IPS-20b (cell line): ENCODE measurements around the gene SIRT7.
A peak's percentile ranks its signal among the peaks of the same experiment; 100 is the strongest.

ENCODE experiments used
- H3K27ac ChIP-seq: one replicate; pipeline ENCODE4 v1.5.1; 2013; ENCODE audit warnings: low read length
- H3K27me3 ChIP-seq: 2 replicates; pipeline ENCODE4 v1.6.1; 2013; ENCODE audit warnings: mild to moderate bottlenecking, low read length, inconsistent platforms; ENCODE audit not compliant: insufficient read depth
- H3K36me3 ChIP-seq: 2 replicates; pipeline ENCODE4 v1.6.1; 2013; ENCODE audit warnings: low read depth, mild to moderate bottlenecking, inconsistent platforms, low read length, moderate library complexity; ENCODE audit not compliant: insufficient read depth
- H3K4me1 ChIP-seq: 2 replicates; pipeline ENCODE4 v1.6.1; 2013; ENCODE audit warnings: mild to moderate bottlenecking, control low read depth, inconsistent platforms, low read length, moderate library complexity; ENCODE audit not compliant: insufficient read depth
- H3K4me3 ChIP-seq: 2 replicates; pipeline ENCODE4 v1.5.1; 2013; ENCODE audit warnings: mild to moderate bottlenecking, low read length, inconsistent platforms
- H3K9ac ChIP-seq: 2 replicates; pipeline ENCODE4 v1.6.1; 2013; ENCODE audit warnings: low read depth, mild to moderate bottlenecking, inconsistent platforms, low read length, moderate library complexity
- H3K9me3 ChIP-seq: 2 replicates; pipeline ENCODE4 v1.6.1; 2013; ENCODE audit warnings: mild to moderate bottlenecking, low read depth, low read length, inconsistent platforms; ENCODE audit not compliant: insufficient read depth

Gene SIRT7

DNA sequence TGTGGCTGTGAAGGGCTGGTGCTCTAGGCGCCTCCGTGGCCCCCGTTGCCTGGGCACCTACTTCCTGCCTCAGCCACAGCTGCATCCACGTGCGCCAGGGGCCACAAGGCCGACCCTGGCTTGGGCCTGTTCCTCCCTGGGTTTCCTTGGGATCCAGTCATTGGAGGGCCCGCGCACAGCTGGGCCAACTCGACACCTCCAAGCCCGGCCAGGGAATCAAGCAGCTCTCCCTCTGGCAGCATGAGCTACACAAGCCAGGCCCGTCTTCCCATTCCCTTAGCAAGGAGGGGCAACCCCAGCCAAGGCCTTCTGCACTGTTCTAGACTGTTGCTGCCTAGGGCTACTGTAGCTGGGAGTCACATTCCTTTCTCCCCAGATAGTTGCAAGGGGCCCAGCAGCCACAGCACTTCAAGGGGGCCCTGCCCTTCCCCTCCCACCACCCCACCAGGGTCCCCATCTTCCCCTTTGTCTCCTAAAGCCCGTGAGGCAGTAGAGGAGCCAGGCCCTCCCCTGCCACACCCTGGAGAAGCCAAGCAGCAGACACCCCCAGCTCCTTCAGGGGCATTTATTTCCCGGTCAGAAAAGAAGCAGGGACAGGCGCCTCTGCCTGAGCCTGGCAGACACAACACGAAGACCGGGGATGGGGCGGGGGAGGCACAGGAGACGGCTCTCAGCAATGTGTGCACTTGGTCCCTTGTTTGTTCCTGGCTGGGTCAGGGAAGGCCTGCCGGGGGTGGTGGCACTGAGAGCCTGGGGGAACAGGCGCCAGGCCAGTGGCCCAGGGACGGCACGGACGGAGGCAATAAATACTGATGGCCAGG lies 50.6 kb downstream of the SIRT7 start:
- peak overlapping the region; percentile 45; the same call in 1 of the 2 replicates for H3K9ac ChIP-seq
- peaks cover 36% of the 10 kb centered on the region for H3K36me3 ChIP-seq
- no peaks in the 10 kb centered on the region for H3K9me3 ChIP-seq
- no peak overlapping the region for H3K4me3 ChIP-seq
- peak overlapping the region; percentile 28 for H3K27ac ChIP-seq
- H3K4me1 ChIP-seq: no peaks in the 10 kb centered on the region
- no peaks in the 10 kb centered on the region for H3K27me3 ChIP-seq

DNA sequence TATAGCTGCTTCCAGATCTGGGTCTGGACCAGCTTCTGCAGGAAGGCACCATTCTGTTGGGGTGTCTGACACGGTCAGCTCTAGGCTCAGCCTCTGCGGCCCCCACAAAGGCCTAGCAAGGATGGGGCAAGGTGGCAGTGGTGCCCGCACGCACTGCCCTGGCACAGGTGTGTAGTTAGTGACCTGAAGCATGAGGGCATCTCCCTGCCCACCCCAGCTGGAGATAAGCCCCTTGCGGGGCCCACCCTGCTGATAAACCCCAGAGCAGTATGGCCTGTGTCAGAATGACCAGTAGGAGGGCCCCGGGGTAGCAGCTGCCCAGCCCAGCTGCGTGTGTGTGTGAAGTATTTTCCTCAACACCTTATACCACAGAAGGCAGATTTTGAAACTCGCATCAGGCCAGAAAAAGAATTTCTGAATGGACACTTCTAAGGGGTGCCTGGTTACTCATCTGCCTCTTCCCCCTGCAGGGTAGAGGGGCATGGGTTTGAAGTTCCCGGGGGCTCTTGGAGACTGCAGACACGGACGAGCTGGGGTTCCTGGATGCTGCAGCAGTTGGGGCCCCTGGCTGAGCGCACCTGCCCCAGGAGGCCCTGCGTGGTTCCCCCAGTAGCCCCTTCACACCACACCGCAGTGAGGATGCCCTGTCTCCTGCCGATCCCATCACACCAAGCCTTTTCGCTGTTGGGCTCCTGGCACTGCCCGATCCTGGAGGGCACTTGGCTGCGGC lies 51.4 kb downstream of the SIRT7 start:
- Histone ChIP-seq H3K4me1 (no peaks in the 10 kb centered on the region), H3K9ac (peak overlapping the region; percentile 45; the same call in 1 of the 2 replicates), H3K4me3 (no peak overlapping the region), H3K9me3 (no peaks in the 10 kb centered on the region), H3K36me3 (peaks cover 36% of the 10 kb centered on the region), H3K27me3 (no peaks in the 10 kb centered on the region), H3K27ac (peak overlapping the region; percentile 28)

DNA sequence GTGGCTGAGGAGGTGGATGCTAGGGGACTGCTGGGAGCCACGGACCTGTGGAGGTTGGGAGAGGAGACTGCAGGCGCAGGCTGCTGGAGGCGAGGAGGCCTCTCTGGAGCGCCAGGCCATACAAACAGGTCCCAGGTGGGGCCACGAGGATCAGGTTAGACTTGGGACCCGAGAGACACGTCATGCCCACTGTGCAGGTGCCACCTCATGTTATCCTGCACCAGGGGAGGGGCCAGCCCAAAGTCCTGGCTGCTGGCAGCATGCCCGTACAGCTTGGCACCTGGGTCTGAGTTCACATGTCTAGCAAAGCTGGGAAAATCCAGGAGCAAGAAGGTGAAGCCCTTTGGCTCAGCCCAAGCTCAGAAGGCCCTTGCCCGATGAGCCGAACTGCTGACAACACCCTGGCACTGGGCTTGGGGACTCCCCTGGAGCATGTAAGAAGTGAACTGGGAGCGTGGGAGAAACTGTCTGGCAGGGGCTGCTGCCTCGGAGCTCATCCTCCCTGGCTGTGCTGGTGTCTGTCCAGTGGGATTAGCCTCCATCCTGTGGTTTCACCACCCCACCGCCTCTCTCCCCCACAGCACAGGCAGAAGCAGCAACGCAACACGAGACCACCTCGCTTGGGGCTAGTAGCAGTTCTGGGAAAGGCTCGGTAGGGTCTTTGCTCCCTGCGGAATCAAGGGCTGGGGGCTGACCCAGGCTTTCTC lies 52.1 kb downstream of the SIRT7 start:
- H3K9ac ChIP-seq: no peak overlapping the region
- no peaks in the 10 kb centered on the region for H3K4me1 ChIP-seq
- no peak overlapping the region for H3K4me3 ChIP-seq
- H3K27me3 ChIP-seq: no peaks in the 10 kb centered on the region
- H3K9me3 ChIP-seq: no peaks in the 10 kb centered on the region
- H3K36me3 ChIP-seq: peaks cover 36% of the 10 kb centered on the region
- H3K27ac ChIP-seq: no peak overlapping the region

DNA sequence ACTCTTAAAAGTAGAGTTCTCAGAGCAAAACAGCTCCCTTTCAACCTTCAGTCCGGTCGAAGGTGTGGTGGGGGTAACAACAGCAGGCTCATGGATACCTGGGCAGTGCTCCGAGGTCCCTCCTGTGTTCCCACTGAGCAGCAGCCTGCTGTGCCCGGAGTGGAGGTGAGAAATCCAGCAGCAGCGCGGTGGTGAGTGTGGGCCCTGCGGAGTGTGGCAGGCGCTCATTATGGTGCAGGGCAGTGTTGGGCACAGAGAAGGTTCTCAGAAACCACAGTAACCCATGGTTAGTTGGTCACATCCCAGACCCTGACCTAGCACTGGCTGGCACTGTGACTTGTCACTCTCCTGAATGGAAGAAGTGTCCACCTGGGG lies 52.6 kb downstream of the SIRT7 start:
- H3K9ac ChIP-seq: no peak overlapping the region
- H3K9me3 ChIP-seq: no peaks in the 10 kb centered on the region
- H3K4me3 ChIP-seq: no peak overlapping the region
- no peaks in the 10 kb centered on the region for H3K27me3 ChIP-seq
- no peak overlapping the region for H3K27ac ChIP-seq
- no peaks in the 10 kb centered on the region for H3K4me1 ChIP-seq
- peaks cover 36% of the 10 kb centered on the region for H3K36me3 ChIP-seq

DNA sequence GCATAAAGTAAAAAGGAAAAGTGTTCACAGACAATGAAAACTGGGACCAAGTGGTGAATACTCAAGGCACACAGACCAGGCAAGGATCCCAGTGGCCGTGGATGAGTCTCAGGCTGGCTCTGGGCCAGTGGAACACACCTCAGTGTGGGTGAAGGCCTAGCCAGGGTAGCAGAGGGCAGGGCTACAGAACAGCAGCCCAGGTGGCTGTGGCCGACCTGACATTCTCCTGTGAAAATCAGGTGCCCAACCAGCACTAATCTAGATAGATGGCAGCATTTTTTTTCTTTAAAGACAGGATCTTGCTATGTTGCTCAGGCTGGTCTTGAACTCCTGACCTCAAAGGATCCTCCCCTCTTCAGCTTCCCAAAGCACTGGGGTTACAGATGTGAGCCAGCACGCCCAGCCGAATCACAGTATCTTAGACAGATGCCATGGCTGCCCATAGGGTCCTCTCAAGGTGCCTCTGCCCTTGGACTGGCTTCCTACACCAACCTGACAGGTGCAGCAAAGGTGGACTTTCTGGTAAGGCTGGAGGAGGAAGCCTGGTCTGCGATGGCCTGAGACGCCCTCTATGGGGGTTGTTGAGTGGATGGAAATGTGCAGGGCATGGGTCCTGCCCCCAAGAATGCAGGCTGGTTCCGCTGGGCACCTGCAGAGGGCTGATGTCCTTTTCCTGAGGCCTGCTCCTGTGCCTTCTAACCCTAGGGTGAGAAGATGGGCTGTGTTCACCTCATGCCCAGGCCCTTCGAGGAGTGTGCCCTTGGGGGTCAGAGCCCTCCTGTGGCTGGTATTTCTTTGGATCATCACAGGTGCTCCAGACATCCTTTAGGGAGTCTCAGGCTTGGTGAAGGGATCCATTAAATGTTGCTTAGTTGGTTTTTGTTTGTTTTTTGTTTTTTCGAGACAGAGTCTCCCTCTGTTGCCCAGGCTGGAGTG lies 53.9 kb downstream of the SIRT7 start:
- H3K9me3 ChIP-seq: no peaks in the 10 kb centered on the region
- no peak overlapping the region for H3K27ac ChIP-seq
- 0 out of 2 replicates have a peak, but pooled peaks cover 4% of the 10 kb centered on the region for H3K4me1 ChIP-seq
- H3K27me3 ChIP-seq: no peaks in the 10 kb centered on the region
- peaks cover 35% of the 10 kb centered on the region for H3K36me3 ChIP-seq
- H3K9ac ChIP-seq: no peak overlapping the region
- no peak overlapping the region for H3K4me3 ChIP-seq

DNA sequence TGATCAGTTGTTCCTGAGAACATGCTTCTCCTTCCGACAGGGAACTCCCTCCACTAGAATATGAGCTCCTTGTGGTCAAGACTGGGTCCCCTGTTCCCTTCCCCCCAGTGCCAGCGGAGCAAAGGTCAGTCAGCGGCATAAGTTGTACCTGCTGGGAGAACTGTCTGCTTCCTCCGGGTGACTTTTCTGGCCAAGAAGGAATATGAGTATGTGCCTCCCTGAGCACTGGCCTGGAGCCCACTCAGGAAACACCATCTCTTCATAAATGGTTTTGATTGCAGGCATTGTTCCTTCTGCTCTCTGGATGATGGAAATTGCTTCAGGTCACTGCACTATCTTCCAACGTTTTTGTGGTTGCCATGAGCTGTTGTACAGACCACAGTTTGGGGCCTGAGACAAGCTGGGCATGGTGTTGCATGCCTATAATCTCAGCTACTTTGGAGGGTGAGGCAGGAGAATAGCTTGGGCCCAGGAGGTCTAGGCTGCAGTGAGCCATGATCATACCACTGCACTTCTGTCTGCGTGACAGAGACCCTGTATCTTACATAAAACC lies 54.8 kb downstream of the SIRT7 start:
- no peak overlapping the region for H3K4me3 ChIP-seq
- H3K9me3 ChIP-seq: no peaks in the 10 kb centered on the region
- H3K9ac ChIP-seq: no peak overlapping the region
- no peak overlapping the region for H3K27ac ChIP-seq
- H3K36me3 ChIP-seq: peaks cover 40% of the 10 kb centered on the region
- H3K27me3 ChIP-seq: no peaks in the 10 kb centered on the region
- H3K4me1 ChIP-seq: 0 out of 2 replicates have a peak, but pooled peaks cover 4% of the 10 kb centered on the region
